IPS-NIHi7 (cell line): ENCODE results near the gene CLEC16A.

ENCODE experiments used
- DNase-seq: peaks from one replicate; pipeline ENCODE4 v3.0.0; 2012; ENCODE audit warnings: mixed read lengths; ENCODE audit errors: extremely low spot score

Gene CLEC16A

DNA sequence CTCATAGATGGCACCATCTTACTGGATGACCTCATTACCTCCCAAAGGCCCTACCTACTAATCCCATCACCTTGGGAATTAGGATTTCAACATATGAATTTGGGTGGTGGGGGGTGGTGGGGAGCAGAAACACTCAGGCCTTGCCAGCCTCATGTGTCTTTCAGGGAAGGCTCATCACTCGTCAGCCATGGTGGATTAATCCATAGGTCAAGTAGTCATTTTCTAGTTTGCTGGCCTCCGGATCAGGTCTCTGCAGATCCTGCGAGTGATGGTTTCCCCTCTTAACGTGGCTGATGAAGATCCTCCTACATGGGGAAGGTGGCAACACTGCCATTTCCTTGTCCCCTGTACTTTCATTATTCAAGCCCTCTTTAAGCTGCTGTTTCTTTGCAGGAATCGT, 101.1 kb downstream of the CLEC16A start:
- DNase-seq, result no peak

DNA sequence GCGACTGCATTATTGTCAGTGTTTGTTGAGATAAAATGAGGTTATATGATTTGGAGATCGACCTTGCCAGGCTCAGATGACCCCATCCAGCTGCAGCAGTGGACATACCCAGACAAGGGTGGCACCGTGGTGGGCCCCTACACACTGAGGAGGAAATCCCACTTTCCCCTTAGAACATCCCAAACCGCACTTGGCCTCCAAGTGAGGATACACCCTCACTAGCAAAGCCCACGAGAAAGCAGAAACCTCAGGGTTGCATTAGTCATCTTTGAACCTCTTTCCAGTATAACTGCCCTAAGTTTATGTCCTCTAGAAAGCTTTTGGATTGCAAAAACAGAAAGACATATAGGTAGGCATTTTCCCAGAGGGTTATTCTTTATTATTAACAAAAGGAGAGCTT, 101.5 kb downstream of the CLEC16A start:
- no peak for DNase-seq

DNA sequence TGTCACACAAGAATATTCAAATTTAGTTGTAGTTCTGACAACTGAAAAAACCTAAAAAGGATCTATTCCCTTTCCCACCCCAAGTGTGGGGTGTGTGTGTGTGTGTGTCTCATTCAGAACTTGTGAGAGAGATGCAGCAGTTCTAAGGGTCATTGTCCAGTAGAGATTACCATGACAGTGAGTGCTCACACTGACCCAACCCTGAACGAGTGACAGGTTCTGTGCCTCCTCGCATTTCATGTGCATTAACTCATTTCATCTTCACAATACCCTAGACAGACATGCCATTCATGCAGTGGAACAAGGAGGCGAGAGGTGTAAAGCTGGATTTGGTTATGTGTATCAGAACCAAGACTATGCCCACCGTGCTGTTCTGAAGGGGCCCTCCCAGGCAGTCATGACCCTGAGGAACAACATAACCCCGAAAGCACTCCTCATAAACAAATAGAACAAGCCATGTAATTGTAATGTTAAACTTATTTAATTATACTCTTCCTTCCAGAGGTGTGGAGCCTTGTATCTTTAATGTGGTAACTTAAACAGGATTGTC, 102.1 kb downstream of the CLEC16A start:
- DNase-seq, result no peak

DNA sequence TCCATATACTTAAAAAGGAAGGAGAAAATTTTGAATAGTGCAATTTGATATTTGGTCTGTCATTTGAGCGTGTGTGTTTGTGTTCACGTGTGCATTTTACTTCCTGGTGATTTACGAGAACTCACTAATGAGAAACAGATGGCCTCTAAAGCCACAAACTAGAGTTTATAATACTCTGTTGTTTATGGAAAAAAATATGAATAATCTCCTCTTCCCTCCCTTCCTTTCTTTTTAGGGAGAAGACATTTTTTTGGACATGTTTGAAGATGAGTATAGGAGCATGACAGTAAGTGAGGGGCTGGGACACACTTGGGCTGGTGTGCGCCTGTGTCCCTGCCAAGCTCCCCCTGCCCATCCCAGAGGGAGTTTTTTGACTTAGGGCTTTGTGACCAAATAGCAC, 102.7 kb downstream of the CLEC16A start:
- DNase-seq, result no peak

DNA sequence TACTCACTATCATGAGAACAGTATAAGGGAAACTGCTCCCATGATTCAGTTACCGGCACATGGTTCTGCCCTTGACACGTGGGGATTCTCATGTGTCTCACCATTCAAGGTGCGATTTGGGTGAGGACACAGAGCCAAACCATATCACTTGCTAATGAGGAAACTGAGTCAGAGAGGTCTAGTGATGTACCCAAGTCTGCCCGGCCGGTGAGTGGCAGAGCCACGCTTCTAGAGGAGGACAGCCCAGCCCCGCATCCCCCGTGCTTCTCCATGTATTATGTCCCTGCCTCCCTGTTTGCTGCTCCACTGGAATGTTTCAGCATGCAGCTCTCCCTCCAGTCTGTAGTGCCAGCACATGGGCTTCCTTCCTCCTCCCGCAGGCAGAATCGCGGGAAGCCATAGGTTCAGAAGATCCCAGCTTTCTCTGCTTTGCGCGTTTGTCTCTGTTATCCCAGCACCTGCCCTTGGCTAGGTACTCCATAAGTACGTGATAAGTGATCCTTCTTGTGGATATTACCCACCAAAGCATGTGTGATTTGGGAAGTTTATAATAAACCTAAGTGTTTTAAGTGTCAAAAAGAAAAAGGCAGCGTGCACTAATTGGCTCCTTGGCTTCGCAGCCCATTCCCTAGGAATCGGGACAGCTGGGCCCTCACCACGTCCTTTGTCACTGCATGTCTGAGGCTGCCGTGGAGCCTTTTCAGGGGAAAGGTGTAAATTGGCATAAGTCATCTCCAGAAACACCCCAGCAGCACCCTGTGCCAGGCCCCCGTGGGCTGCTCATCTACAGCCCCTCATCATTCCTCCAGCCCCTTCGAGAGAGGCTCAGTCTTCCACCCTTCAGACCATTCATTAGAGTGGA, 103.8 kb downstream of the CLEC16A start:
- no peak for DNase-seq

DNA sequence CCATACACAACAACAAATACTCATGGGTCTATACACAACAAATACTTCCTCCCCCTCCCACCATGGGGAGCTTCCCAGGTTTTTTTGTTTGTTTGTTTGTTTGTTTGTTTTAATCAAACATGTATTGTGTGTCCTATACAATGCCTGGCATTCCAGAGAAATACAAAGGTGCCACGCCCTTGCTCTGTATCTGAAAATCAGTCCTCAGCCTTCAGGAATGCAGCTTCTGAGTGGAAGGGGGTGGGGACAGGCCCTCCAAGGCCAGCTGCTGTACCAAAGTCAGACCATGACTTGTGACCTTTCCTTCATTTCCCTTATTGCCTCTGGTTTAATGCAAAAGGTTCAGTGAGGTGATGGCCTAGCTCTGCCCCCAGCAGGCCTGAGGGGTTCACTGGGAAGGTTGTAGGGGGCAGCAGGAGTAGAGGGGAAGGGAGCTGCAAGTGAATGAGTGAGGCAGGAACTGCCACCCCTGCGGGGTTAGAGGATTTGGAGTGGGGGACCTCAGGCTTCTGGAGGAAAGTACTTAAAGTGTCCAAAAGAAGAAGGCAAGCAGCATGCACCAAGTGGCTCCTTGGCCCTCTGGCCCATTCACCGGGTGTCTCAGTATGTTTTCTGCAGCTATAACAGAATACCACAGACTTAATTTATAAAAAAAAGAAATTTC, 105.2 kb downstream of the CLEC16A start:
- DNase-seq, result peak; percentile 51

DNA sequence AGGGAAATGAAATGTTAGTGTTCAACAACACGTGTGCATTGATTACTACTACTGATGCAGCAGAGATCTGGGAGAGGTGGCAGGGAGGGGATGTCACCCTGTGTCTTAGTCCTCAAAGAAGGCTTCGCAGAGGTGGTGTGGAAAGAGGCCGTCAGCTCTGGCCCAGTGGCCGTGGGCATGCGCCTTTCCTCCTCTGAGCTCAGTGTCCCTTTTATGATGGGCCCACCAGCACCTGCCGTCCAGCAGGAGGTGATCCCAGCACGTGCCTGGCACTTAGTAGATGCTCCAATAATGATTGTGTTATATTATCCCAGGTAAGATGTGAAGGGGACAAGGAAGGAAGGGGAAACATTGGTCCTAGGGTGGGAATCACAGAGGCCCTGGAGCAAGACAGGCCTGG, 106.2 kb downstream of the CLEC16A start:
- no peak for DNase-seq

DNA sequence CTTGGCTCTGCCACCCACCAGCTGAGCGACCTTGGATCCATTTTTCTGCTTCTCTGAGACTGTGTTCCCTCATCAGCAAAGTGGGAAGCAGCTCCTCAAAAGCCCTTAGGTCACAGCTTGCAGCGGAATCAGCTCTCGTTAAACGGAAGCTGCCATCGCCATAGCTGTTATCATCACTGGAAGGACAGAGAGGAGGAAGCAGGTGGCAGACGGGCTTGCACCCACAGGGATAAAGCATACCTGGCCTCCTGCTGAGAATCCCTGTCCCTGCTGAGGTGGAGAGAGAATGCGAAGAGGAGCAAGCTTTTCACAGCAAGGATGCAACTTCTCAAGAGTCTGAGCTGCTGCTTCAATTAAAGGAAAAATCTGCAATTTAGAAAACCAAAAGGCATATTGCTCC, 106.6 kb downstream of the CLEC16A start:
- no peak for DNase-seq

DNA sequence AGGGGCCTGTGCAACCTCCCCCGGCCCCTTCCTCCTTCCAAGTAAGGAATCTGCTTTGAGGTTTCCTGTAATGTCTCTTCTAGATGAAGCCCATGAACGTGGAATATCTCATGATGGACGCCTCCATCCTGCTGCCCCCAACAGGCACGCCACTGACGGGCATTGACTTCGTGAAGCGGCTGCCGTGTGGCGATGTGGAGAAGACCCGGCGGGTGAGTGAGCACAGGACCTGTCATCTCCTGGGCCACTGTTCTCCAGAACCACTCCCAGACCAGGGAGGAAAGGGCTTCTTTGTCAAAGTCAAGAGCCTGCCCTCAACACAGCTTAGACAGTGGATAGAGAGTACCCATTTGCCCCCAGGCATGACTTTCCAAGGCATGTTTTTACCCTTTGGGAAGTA, 107.1 kb downstream of the CLEC16A start:
- no peak for DNase-seq

DNA sequence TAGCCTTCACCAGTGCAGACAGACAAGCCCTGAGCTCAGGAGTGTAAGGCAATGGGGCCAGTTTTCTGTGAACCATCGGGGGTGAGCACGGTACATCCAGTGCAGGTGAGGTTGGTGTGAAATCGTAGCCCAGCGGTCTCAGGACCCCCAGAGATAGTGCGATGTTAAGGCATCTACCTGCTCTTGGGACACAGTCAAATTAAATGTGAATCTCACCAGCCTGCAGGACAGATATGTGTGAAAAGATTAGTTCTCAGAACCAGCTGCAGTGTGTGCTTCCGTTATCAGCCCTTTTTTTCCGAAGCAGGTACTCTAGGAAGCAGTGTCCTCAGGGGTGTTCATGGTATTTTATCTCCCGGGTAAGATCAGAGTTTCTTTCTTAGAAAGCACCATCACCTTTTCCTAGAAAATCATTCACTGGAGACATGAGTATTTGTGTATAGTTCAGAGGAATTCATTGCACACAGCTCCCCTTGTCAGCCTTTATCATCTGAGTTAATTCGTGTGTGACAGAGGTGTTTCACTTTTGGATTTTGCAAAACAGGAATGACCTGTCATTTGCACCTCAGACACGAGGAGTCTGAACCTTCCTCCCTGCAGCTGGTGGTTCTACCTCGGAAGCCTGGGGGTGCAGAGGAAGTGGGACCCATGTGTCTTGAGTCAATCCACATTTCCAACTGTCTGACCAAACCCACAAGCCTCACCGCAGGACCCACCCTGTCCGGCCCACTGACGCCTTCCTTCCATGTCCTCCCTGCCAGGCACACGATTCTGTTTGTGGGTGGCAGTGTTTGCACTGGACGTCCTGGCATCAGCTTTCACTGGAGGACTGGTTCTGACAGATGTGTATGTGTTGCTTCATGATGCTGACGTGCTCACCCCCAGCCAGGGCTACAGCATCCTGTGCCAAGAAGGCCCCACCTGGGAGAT, 107.8 kb downstream of the CLEC16A start:
- no peak for DNase-seq

DNA sequence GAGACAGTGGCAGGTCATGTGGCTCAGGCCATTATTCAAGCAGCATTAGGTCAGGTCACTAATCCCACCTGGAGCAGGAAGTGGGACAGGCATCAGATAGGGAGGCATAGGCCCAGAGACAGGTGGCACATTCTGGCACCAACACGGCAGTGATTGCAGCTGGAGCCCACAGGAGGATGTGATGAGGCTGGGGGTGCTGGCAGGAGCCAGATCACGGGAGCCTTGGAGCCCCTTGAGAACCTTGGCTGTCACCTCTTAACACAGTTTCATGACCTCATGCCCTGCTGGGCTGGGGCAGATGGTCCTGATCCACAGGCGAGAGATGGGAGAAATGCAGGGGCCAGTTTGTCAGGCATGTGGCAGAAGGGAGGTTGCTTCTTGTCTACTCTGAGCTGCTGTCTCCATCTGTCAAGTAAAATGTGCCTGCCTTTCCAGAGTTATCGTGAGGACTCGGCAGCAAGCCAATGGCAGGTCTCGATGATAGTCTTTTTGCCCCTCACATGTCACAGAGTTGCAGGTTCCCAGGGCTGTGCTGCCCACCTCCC, 109.6 kb downstream of the CLEC16A start:
- DNase-seq, result no peak

DNA sequence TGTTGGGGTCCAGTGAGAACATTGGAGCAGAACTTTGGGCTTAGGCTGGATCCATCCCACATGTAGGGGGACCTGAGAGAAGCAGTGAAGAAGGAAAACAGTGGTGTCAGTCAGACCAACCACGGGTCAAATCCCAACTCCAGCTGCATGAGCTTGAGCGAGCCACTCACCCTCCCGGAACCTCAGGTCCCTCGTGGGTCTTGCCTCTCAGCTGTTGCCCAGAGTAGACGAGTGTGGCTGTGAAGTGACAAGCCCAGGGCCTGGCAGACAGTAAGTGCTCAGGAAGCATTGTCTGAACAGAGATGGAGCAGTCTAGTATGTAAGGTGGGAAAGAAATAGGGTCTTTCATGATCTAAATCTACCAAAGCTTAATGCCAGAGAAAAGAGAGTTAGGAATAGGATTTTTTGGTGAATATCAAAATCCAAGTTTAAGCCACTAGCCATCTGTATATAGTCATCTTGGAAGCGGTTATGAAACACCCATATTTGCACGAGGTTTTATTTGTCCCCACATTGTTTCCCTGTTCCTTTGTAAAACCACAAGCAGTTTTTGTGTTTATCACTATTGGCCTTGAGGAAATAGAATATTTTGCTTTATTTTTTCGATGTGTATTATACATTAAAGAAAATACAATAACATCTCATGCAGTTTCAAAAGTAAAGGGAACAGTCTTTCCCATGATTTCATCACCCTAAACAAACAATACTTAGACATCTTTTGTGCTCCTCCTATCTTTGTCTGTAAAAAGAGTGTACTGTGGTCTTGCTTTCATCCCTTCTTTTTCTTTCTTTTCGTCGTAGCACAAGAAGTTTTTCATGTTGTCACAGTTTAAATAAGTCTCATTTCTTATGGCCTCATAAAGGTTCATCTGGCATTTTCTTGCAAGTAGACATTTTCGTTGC, 112.0 kb downstream of the CLEC16A start:
- DNase-seq, result no peak

DNA sequence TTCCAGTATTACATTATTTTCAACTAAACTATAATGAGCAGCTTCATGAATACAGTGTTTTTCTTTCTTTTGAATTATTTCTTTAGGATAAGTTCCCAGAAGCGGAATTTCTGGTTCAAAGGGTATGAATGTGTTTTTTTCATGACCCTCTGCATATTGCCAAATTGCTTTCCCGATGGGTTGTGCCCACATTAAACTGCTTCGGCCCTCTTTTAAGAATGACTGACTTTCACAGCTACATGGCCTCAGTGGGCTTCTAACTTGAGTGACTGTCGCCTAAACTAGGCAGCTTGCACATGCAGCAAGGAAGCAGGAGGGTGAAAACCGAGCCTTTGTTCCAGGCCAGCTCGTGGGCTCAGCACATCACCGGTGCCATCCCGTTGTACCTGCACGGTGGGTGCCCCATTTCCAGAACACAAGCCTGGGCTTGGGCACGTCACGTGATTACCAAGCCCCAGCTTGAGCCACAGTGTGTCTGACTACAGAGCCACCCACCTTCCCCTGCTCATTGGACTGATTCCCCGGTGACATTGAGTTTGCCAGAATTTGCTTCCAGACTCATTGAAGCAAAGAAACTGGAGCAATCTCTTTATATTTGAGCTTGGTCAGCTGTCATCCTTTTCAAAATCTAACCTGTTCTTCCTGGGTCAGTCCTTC, 112.8 kb downstream of the CLEC16A start:
- DNase-seq, result no peak

DNA sequence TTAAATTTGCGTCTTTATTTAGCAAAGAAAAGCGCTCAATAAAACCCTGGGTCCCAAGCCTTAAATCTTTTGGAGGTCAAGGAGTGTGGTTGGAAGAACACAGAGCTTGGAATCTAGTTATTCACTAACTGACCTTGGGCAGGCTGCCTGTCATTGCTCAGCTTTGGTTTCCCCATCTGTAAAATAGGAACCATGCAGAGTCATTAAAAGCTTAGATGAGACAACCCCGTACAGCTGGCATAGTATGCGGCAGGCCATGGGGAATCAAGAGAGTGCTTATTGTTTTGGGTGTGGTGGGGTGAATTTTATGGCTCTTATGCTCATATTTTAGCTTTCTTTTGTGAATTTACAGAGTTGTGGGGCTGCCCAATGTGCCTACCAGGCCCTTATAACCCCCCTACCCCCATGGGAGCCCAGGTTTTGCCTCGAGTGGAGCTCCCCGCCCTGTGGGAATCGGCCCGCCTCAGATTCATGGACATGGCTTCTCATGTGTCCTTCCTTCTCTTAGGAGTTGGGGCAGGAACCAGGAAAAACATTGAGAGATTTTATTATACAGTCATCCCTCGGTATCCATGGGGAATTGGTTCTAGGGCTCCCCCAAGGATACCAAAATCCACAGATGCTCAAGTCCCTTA, 113.5 kb downstream of the CLEC16A start:
- DNase-seq, result no peak

DNA sequence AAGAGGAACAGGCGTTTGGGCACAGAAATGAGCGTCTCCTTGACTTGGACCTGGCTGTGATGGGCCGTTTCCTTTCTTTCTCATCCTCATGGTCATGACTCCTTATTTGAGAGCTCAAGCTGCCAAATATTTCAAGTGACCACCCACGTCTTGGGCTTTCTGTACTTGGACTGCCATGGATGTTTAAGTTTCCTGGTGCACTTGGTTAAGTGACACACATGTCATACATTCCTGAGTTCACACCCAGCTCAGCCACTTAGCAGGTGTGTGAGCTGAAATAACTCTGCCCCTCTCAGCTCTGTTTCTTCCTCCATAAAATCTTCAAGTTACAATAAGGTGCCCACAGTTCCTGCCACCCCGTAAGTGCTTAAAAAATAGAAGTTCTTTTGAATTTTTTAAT, 114.5 kb downstream of the CLEC16A start:
- no peak for DNase-seq

DNA sequence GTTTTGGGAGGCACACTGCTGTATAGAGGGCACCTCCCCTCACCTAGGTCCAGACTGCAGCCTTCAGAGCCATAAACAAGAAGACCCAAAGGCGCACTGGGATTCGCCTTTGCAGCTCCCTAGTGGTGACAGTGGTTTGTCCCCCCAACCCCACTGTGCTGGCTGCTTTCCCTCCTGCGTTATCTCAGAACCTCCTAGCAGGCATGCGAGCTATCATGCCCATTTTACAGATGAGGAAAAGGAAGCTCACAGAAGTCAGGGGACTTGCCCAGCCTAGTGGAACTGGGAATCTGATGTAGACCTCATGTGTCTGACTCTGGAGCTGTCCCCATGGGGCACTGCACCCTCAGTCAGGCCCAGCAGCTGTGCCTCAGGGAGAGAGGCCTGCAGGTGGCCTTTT, 115.2 kb downstream of the CLEC16A start:
- no peak for DNase-seq

DNA sequence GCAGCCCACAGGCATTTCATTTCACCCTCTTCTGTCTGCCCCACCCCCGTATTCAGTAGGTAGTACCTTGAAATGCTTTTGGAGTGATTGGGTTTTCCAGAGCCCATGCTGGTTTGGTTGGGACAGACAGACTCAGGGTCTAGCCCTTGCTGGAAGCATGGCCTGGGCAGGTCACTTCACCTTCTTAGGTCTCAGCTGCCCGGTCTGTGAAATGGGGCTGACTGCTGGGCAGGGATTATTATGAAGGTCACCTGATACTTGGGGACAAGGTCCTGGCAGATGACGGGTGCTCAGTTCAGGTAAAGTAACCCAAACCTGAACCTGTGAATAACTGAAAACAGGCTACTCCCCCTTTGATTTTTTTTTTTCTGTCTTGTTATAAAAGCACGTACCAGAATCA, 116.0 kb downstream of the CLEC16A start:
- DNase-seq, result no peak

DNA sequence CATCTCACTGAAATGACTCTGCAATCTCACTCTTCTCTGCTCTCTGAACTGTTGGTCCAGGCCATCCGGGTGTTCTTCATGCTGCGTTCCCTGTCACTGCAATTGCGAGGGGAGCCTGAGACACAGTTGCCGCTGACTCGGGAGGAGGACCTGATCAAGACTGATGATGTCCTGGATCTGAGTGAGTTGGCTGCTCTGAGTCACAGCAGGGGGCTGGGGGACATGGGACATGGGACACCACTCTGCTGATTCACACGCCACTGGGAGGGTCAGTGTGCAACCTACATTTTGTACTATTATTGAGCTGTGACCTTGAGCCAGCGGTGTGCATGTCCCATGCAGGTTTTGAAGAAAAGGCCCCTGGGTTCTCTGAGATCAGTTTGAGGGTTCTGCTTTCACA, 116.5 kb downstream of the CLEC16A start:
- DNase-seq, result no peak

DNA sequence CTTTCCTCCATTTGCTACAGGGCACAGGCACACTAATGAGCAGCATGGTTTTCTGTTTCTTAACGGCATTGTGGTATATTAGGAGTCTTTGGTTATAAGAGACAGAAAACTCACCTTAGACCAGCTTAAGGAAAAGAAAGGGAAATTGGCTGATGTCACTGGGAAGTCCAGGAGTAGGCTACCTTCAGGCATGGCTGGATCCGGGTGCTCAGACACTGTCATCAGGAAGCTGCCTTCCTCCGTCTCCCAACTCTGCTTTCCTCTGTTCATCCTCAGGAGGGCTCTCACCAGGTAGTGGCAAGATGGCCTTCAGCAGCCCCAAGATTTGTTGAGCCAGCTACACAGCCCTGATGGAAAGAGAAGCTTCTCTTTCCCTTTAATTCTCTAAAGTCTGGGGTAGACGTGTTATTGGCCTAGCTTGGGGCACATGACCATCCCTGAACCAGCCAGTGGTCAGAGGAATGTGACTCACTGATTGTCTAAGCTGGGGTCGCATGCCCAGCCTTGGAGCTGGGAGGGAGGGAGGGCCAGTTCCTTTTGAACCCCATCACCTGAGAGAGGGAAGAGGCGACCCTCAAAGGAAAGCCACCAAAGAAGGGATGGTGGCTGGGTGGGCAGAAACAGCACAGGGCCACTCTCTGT, 117.4 kb downstream of the CLEC16A start:
- no peak for DNase-seq
